K562 (cell line): ENCODE data around the gene AURKB. TPM values are rescaled to one million over a fixed set of nuclear protein-coding genes. Genes with fewer than 3 reads are reported as not detected.

Experiments
- CAMTA2 ChIP-seq: fragments of 250-450 bp; sonication (Bioruptor Pico); conservative IDR thresholded peaks from 2 replicates; pipeline ENCODE4 v1.5.1; 2022
- CREB1 ChIP-seq, 2 experiments: sonication (generic) in 1 of 2; formaldehyde crosslinking in 1 of 2; IDR thresholded peaks; 2 replicates each; pipeline versions ENCODE4 v1.6.1 to v1.8.0; 2012 to 2022; ENCODE audit warnings: inconsistent platforms in 1 of 2, mild to moderate bottlenecking in 1 of 2, missing genetic modification reagents in 1 of 2, moderate library complexity in 1 of 2
- DPF2 ChIP-seq: fragments of 450-650 bp; IDR thresholded peaks from 2 replicates; pipeline ENCODE4 v1.6.1; 2016
- ETV5 ChIP-seq: sonication (generic); formaldehyde crosslinking; IDR thresholded peaks from 2 replicates; pipeline ENCODE4 v1.4.0; 2020; ENCODE audit warnings: low read depth, mild to moderate bottlenecking, missing genetic modification reagents
- HCFC1 ChIP-seq: IDR thresholded peaks from 2 replicates; pipeline ENCODE4 v1.6.1; 2012; ENCODE audit warnings: low read depth, low read length, improper control_type of control experiment
- ILF3 ChIP-seq: fragments of 450-650 bp; IDR thresholded peaks from 2 replicates; pipeline ENCODE4 v1.6.1; 2018; ENCODE audit warnings: antibody characterized with exemption, mild to moderate bottlenecking, moderate library complexity, borderline replicate concordance
- ILK ChIP-seq: fragments of 450-650 bp; IDR thresholded peaks from 2 replicates; pipeline ENCODE4 v1.6.1; 2016; ENCODE audit warnings: missing genetic modification characterization, low read depth, mild to moderate bottlenecking, missing compliant biosample characterization, moderate library complexity, borderline replicate concordance
- MAZ ChIP-seq, 2 experiments: fragments of 450-650 bp in 1 of 2; sonication (generic) in 1 of 2; formaldehyde crosslinking; IDR thresholded peaks in 1 of 2; conservative IDR thresholded peaks in 1 of 2; 2 replicates each; pipeline versions ENCODE4 v1.4.0 to v1.5.0; 2020; ENCODE audit warnings: mild to moderate bottlenecking in 1 of 2, missing genetic modification reagents in 1 of 2
- MED1 ChIP-seq: sonication (generic); formaldehyde crosslinking; IDR thresholded peaks from 2 replicates; pipeline ENCODE4 v1.8.1; 2023; ENCODE audit warnings: missing genetic modification reagents, borderline replicate concordance
- NCOR1 ChIP-seq: fragments of 450-650 bp; IDR thresholded peaks from 2 replicates; pipeline ENCODE4 v1.6.1; 2016; ENCODE audit warnings: mild to moderate bottlenecking, moderate library complexity
- NFATC3 ChIP-seq: fragments of 450-650 bp; IDR thresholded peaks from 2 replicates; pipeline ENCODE4 v1.6.1; 2017; ENCODE audit warnings: mild to moderate bottlenecking
- NR1H2 ChIP-seq: sonication (generic); formaldehyde crosslinking; IDR thresholded peaks from 2 replicates; pipeline ENCODE4 v1.4.0; 2020; ENCODE audit warnings: mild to moderate bottlenecking, missing genetic modification reagents
- OTX1 ChIP-seq: fragments of 450-650 bp; formaldehyde crosslinking; IDR thresholded peaks from 2 replicates; pipeline ENCODE4 v1.4.0; 2022; ENCODE audit warnings: mild to moderate bottlenecking
- SMAD3 ChIP-seq: fragments of 450-650 bp; formaldehyde crosslinking; conservative IDR thresholded peaks from 2 replicates; pipeline ENCODE4 v1.4.0; 2020; ENCODE audit warnings: mild to moderate bottlenecking
- SMAD4 ChIP-seq: fragments of 250-450 bp; sonication (Bioruptor Pico); conservative IDR thresholded peaks from 2 replicates; pipeline ENCODE4 v1.8.0; 2021; ENCODE audit warnings: inconsistent platforms, mild to moderate bottlenecking, moderate library complexity
- SMARCB1 ChIP-seq: IDR thresholded peaks from 2 replicates; pipeline ENCODE4 v1.6.1; 2011; ENCODE audit warnings: improper control_type of control experiment, low read depth; ENCODE audit not compliant: insufficient read length
- STAT5B ChIP-seq: fragments of 250-450 bp; sonication (Bioruptor Pico); IDR thresholded peaks from 2 replicates; pipeline ENCODE4 v1.8.0; 2021; ENCODE audit warnings: mild to moderate bottlenecking, inconsistent platforms
- TBP ChIP-seq: optimal IDR thresholded peaks from 2 replicates; pipeline ENCODE3; 2011; ENCODE audit warnings: low read depth, low read length, improper control_type of control experiment
- polyA plus RNA-seq, 8 experiments: library from polyadenylated mRNA; depleted of rRNA in 4 of 8; stranded (reverse) in 5 of 8; unstranded in 3 of 8; fragments of >200 nt; fragmentation: Nextera tagmentation in 2 of 8; fragmentation: Illumina TruSeq in 1 of 8; extraction: Ambion mirVana in 2 of 8; extraction: Trizol in 1 of 8; gene quantifications; 2 replicates each; pipeline versions ENCODE4 v1.2.1 to v1.2.3, GENCODE V29; 2011 to 2014; ENCODE audit warnings: inconsistent platforms in 1 of 8, missing spikeins in 1 of 8
- total RNA-seq, 7 experiments: library from RNA; depleted of rRNA in 6 of 7; stranded (reverse); fragments of >200 nt in 6 of 7; fragmentation: Illumina TruSeq in 2 of 7; extraction: Trizol in 2 of 7; gene quantifications; 2 replicates each; pipeline versions ENCODE4 v1.2.1 to v1.2.3, GENCODE V29; 2011 to 2021; ENCODE audit warnings: low replicate concordance in 1 of 7
- TF ChIP-seq, protein P1 (sequence below): sonication (generic); formaldehyde crosslinking; IDR thresholded peaks from 2 replicates; pipeline ENCODE4 v1.9.0; 2022; ENCODE audit warnings: mild to moderate bottlenecking, missing genetic modification reagents
- TF ChIP-seq, protein P2 (sequence below): fragments of 250-450 bp; sonication (Bioruptor Pico); IDR thresholded peaks from 2 replicates; pipeline ENCODE4 v1.4.0; 2020; ENCODE audit warnings: mild to moderate bottlenecking, moderate library complexity
- TF ChIP-seq, protein P3 (sequence below): fragments of 250-450 bp; sonication (Bioruptor Pico); IDR thresholded peaks from 2 replicates; pipeline ENCODE4 v1.4.0; 2020; ENCODE audit warnings: mild to moderate bottlenecking, moderate library complexity
- TF ChIP-seq, protein P4 (sequence below), 2 experiments: fragments of 450-650 bp; conservative IDR thresholded peaks; 2 replicates each; pipeline ENCODE4 v1.6.1; 2017; ENCODE audit warnings: mild to moderate bottlenecking in 2 of 2, moderate library complexity in 2 of 2

The AURKB gene
- total and polyA plus RNA-seq, 9 of the 15 experiments (the other 6 are each of a cell fraction or from before 2014, with no cell fraction given) = 27.2 to 114 (median 74.8) TPM

DNA sequence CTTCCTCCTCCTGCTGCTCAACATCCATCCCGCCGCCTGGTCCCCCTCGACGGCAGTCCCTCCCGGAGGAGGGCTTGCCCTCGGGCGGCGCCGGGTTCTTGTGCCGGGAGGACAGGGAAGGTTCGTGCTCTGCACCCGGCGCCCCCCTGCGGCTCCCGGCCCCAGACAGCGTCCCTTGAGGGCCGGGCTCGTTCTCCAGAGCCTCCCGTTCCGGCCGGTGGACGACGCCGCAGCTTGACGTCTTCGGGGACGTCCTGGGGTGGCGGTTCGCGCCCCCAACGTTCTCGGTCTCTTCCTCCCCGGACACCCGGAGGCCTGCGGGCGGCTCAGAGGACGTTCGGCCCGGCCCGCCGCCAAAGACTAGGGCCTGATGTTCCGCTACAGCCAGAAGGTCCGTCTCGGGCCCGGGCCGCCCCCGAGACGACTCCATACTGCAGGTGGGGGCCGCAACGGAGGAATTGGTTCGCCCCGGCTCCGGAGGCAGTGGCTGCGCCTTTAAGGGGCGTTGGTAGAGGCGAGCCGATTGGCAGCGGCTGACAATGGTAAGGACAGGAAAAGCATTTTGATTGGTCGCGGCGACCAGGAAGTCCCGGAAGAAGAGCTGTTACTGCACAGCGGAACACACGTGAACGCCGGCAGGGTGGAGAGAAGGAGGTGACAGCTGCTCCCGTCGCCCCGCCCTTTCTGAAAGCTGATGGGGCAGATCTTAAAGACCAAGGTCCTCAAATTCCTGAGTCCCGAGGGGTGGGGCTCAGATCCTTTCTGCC lies 20.5 kb downstream of the AURKB start, which contains the start of gene BORCS6 (continued):
- TF ChIP-seq, protein P1, sequence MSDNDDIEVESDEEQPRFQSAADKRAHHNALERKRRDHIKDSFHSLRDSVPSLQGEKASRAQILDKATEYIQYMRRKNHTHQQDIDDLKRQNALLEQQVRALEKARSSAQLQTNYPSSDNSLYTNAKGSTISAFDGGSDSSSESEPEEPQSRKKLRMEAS = no peak; the same call in 1 of the 2 replicates
- TF ChIP-seq OTX1 (CRISPR knock-in tag) = no peak
- TF ChIP-seq, protein P2, sequence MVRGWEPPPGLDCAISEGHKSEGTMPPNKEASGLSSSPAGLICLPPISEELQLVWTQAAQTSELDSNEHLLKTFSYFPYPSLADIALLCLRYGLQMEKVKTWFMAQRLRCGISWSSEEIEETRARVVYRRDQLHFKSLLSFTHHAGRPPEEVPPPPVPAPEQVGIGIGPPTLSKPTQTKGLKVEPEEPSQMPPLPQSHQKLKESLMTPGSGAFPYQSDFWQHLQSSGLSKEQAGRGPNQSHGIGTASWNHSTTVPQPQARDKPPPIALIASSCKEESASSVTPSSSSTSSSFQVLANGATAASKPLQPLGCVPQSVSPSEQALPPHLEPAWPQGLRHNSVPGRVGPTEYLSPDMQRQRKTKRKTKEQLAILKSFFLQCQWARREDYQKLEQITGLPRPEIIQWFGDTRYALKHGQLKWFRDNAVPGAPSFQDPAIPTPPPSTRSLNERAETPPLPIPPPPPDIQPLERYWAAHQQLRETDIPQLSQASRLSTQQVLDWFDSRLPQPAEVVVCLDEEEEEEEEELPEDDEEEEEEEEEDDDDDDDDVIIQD (CRISPR knock-in tag) = no peak
- TF ChIP-seq NR1H2 (CRISPR knock-in tag) = no peak
- peak; percentile 87 to 95; a peak in 3 of 4 replicates for TF ChIP-seq MAZ (CRISPR knock-in tag; conservative IDR thresholded peaks at IDR 0.05 in 1 of 2, IDR thresholded peaks at IDR 0.05 in 1 of 2)
- no peak for TF ChIP-seq NCOR1
- TF ChIP-seq SMAD4 (CRISPR knock-in tag) = peak; percentile 30; the same call in 1 of the 2 replicates
- peak; percentile 14; the same call in 1 of the 2 replicates for TF ChIP-seq ETV5 (CRISPR knock-in tag)
- TF ChIP-seq HCFC1 = peak; percentile 19
- TF ChIP-seq STAT5B = no peak
- TF ChIP-seq, protein P3, sequence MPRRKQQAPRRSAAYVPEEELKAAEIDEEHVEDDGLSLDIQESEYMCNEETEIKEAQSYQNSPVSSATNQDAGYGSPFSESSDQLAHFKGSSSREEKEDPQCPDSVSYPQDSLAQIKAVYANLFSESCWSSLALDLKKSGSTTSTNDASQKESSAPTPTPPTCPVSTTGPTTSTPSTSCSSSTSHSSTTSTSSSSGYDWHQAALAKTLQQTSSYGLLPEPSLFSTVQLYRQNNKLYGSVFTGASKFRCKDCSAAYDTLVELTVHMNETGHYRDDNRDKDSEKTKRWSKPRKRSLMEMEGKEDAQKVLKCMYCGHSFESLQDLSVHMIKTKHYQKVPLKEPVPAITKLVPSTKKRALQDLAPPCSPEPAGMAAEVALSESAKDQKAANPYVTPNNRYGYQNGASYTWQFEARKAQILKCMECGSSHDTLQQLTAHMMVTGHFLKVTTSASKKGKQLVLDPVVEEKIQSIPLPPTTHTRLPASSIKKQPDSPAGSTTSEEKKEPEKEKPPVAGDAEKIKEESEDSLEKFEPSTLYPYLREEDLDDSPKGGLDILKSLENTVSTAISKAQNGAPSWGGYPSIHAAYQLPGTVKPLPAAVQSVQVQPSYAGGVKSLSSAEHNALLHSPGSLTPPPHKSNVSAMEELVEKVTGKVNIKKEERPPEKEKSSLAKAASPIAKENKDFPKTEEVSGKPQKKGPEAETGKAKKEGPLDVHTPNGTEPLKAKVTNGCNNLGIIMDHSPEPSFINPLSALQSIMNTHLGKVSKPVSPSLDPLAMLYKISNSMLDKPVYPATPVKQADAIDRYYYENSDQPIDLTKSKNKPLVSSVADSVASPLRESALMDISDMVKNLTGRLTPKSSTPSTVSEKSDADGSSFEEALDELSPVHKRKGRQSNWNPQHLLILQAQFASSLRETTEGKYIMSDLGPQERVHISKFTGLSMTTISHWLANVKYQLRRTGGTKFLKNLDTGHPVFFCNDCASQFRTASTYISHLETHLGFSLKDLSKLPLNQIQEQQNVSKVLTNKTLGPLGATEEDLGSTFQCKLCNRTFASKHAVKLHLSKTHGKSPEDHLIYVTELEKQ (CRISPR knock-in tag) = no peak
- no peak for TF ChIP-seq SMARCB1
- TF ChIP-seq, protein P4, sequence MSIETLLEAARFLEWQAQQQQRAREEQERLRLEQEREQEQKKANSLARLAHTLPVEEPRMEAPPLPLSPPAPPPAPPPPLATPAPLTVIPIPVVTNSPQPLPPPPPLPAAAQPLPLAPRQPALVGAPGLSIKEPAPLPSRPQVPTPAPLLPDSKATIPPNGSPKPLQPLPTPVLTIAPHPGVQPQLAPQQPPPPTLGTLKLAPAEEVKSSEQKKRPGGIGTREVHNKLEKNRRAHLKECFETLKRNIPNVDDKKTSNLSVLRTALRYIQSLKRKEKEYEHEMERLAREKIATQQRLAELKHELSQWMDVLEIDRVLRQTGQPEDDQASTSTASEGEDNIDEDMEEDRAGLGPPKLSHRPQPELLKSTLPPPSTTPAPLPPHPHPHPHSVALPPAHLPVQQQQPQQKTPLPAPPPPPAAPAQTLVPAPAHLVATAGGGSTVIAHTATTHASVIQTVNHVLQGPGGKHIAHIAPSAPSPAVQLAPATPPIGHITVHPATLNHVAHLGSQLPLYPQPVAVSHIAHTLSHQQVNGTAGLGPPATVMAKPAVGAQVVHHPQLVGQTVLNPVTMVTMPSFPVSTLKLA (conservative IDR thresholded peaks at IDR 0.05) = peak; percentile 80 to 92
- no peak for TF ChIP-seq CAMTA2
- no peak for TF ChIP-seq MED1 (CRISPR knock-in tag)
- TF ChIP-seq SMAD3 (CRISPR knock-in tag) = no peak
- TF ChIP-seq NFATC3 = no peak
- no peak for TF ChIP-seq ILF3
- TF ChIP-seq DPF2 = no peak
- TF ChIP-seq CREB1 (IDR thresholded peaks at IDR 0.05) = no peak
- no peak for TF ChIP-seq CREB1 (CRISPR knock-in tag; IDR thresholded peaks at IDR 0.05)
- TF ChIP-seq TBP = peak; percentile 67
- TF ChIP-seq ILK = no peak
